OCI-LY7 (cell line): ENCODE data around the gene RASGRP1. TPM values are rescaled to one million over a fixed set of nuclear protein-coding genes. Genes with fewer than 3 reads are reported as not detected.

Experiments used
- Bru-seq: library from RNA; stranded (reverse); fragments of 400-500 nt; gene quantifications from one replicate; lab custom pipeline; 2021; lab: Mats Ljungman, UMichigan
- BruChase-seq, 2 experiments: library from RNA; stranded (reverse); fragments of 400-500 nt; gene quantifications; one replicate each; lab custom pipeline; 2021; lab: Mats Ljungman, UMichigan
- BruUV-seq: library from RNA; stranded (reverse); fragments of 400-500 nt; replicated peaks from 2 replicates; lab custom pipeline; 2021; lab: Mats Ljungman, UMichigan
- CTCF ChIA-PET: fragments of 300-600 bp; sonication (Branson Sonifier 250); formaldehyde crosslinking; loops from one replicate; lab custom pipeline; 2022; ENCODE audit warnings: antibody characterized with exemption; ENCODE audit not compliant: unreplicated experiment; lab: Charles Lee
- POLR2A ChIA-PET: fragments of 300-600 bp; sonication (Branson Sonifier 250); formaldehyde crosslinking; loops from one replicate; lab custom pipeline; 2022; ENCODE audit warnings: antibody characterized with exemption; lab: Charles Lee
- DNase-seq: peaks from one replicate; pipeline ENCODE4 v3.0.0-alpha.2; 2015; ENCODE audit warnings: low spot score
- H2AFZ ChIP-seq: fragments of 200-600 bp; sonication (generic), shearing (Covaris generic); 2 replicates; pipeline ENCODE4 v1.6.1; 2014; ENCODE audit warnings: mild to moderate bottlenecking, antibody characterized with exemption, low read length, moderate library complexity
- H3K27ac ChIP-seq: fragments of 200-600 bp; sonication (generic); 2 replicates; pipeline ENCODE4 v1.5.1; 2014; ENCODE audit warnings: mixed run types, low read depth, mild to moderate bottlenecking, moderate library complexity, low read length, inconsistent platforms; ENCODE audit not compliant: poor library complexity, severe bottlenecking
- H3K36me3 ChIP-seq: fragments of 200-600 bp; sonication (generic); 2 replicates; pipeline ENCODE4 v1.6.1; 2014; ENCODE audit warnings: mild to moderate bottlenecking, antibody characterized with exemption, low read length, moderate library complexity, mixed read lengths; ENCODE audit not compliant: insufficient read depth
- H3K4me1 ChIP-seq: fragments of 200-600 bp; sonication (generic); 2 replicates; pipeline ENCODE4 v1.5.1; 2014; ENCODE audit warnings: mild to moderate bottlenecking, low read length; ENCODE audit not compliant: insufficient read depth, poor library complexity, severe bottlenecking
- H3K4me2 ChIP-seq: fragments of 200-600 bp; sonication (generic); 2 replicates; pipeline ENCODE4 v1.6.1; 2014; ENCODE audit warnings: mild to moderate bottlenecking, low read length
- H3K4me3 ChIP-seq: fragments of 200-600 bp; sonication (generic); 2 replicates; pipeline ENCODE4 v1.5.1; 2014; ENCODE audit warnings: mild to moderate bottlenecking, low read depth, low read length; ENCODE audit not compliant: poor library complexity, severe bottlenecking
- H3K79me2 ChIP-seq: fragments of 200-600 bp; sonication (generic); 2 replicates; pipeline ENCODE4 v1.6.1; 2016; ENCODE audit warnings: low read depth, mild to moderate bottlenecking, low read length, moderate library complexity, mixed read lengths; ENCODE audit not compliant: insufficient read depth
- H3K9me2 ChIP-seq: fragments of 200-600 bp; sonication (generic); 2 replicates; pipeline ENCODE4 v1.6.1; 2016; ENCODE audit warnings: mild to moderate bottlenecking, low read length, mixed read lengths; ENCODE audit not compliant: insufficient read depth
- H3K9me3 ChIP-seq: fragments of 200-600 bp; sonication (generic); 2 replicates; pipeline ENCODE4 v1.6.1; 2014; ENCODE audit warnings: mild to moderate bottlenecking, mixed run types, low read length, mixed read lengths
- H4K20me1 ChIP-seq: fragments of 200-600 bp; sonication (generic); 2 replicates; pipeline ENCODE4 v1.6.1; 2014; ENCODE audit warnings: mild to moderate bottlenecking, antibody characterized with exemption, low read length, moderate library complexity, mixed read lengths; ENCODE audit not compliant: insufficient read depth
- EZH2phosphoT487 ChIP-seq: fragments of 200-600 bp; sonication (generic); IDR thresholded peaks from 2 replicates; pipeline ENCODE4 v1.6.1; 2018; ENCODE audit warnings: low read depth, borderline replicate concordance, mild to moderate bottlenecking, mixed run types, antibody characterized with exemption, low read length, moderate library complexity, mixed read lengths
- intact Hi-C: fragments of 100-400 bp; cut with micrococcal nuclease; formaldehyde crosslinking; loops from one replicate; pipeline ENCODE4 v1.10.0; 2022; ENCODE audit not compliant: unreplicated experiment
- long read RNA-seq: library from polyadenylated mRNA; stranded (forward); transcript quantifications from one replicate; pipeline ENCODE4 v2.0.0, GENCODE V29; 2022
- total RNA-seq, 2 experiments: library from RNA; depleted of rRNA in 1 of 2; stranded (reverse); fragments of >200 nt in 1 of 2; shearing (Covaris generic) in 1 of 2; gene quantifications; 2 replicates each; pipeline ENCODE4 v1.2.3, GENCODE V29; 2014 to 2022
- TF ChIP-seq, protein P1 (sequence below): fragments of 200-600 bp; sonication (generic); conservative IDR thresholded peaks from 2 replicates; pipeline ENCODE4 v1.5.1; 2014; ENCODE audit warnings: mild to moderate bottlenecking, antibody characterized with exemption, low read length, moderate library complexity, mixed read lengths

Gene RASGRP1
- total RNA-seq (2014; rRNA removed; shearing (Covaris generic)) (17.0 and 17.2 TPM in 2 replicates), total RNA-seq (2022) (6.1 and 12.9 TPM in 2 replicates), Bru-seq, nascent RNA (percentile 55 among the genes with signal in this experiment), BruChase-seq, experiment 1, labeled RNA remaining after a 6-hour chase (percentile 37 among the genes with signal in this experiment), BruChase-seq, experiment 2, labeled RNA remaining after a 2-hour chase (percentile 46 among the genes with signal in this experiment)
- long read RNA-seq, full-length matches to known transcripts = 6 of 49 reads
- long read RNA-seq, partial matches to known transcripts = 0 of 49 reads
- long read RNA-seq, other reads (novel, unspliced or antisense) = 43 of 49 reads

GRCh38 chr15:38564557-38565286 lies at the start of gene RASGRP1:
RASGRP1 (minus strand) TSS chr15:38564814; CDS start chr15:38564628, 186 bp downstream.
- ChIA-PET POLR2A (interaction anchor here (0.8 to 2.6 kb wide), 11 partner anchors 11 to 124 kb away, joined by 3 to 11 read pairs (median 3); no protein-coding TSS in a partner anchor), CTCF (interaction anchor here (1.2 to 1.9 kb wide), 9 partner anchors 16 to 126 kb away, joined by 3 to 20 read pairs (median 4); no protein-coding TSS in a partner anchor)
- Histone ChIP-seq H3K79me2 (no peaks in the 10 kb centered on the region), H2AFZ (peak within 1 kb of the TSS; percentile 83), H4K20me1 (no peaks in the 10 kb centered on the region), H3K9me2 (no peaks in the 10 kb centered on the region), H3K9me3 (no peaks in the 10 kb centered on the region), H3K36me3 (no peaks in the 10 kb centered on the region), H3K4me3 (peak within 1 kb of the TSS; percentile 73), H3K4me2 (peak within 1 kb of the TSS; percentile 75), H3K27ac (peak within 1 kb of the TSS; percentile 42), H3K4me1 (peaks cover 27% of the 10 kb centered on the region)
- TF ChIP-seq, protein P1, sequence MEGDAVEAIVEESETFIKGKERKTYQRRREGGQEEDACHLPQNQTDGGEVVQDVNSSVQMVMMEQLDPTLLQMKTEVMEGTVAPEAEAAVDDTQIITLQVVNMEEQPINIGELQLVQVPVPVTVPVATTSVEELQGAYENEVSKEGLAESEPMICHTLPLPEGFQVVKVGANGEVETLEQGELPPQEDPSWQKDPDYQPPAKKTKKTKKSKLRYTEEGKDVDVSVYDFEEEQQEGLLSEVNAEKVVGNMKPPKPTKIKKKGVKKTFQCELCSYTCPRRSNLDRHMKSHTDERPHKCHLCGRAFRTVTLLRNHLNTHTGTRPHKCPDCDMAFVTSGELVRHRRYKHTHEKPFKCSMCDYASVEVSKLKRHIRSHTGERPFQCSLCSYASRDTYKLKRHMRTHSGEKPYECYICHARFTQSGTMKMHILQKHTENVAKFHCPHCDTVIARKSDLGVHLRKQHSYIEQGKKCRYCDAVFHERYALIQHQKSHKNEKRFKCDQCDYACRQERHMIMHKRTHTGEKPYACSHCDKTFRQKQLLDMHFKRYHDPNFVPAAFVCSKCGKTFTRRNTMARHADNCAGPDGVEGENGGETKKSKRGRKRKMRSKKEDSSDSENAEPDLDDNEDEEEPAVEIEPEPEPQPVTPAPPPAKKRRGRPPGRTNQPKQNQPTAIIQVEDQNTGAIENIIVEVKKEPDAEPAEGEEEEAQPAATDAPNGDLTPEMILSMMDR = 0 out of 2 replicates have a peak, but pooled peaks have one; percentile 18
- TF ChIP-seq EZH2phosphoT487 = no peak
- intact Hi-C loops = loop anchor here (1.0 to 2.0 kb wide), 3 partner anchors 87 to 124 kb away; no protein-coding TSS in a partner anchor
- no TSS peak for BruUV-seq
- peak; percentile 91 for DNase-seq

- H3K4me2 ChIP-seq = no peak overlapping the region
- DNase-seq = no peak
- BruUV-seq = no TSS peak
- H4K20me1 ChIP-seq = no peaks in the 10 kb centered on the region
- no peak overlapping the region for H3K4me3 ChIP-seq
- peaks cover 8% of the 10 kb centered on the region for H3K4me1 ChIP-seq
- TF ChIP-seq, protein P1 = no peak
- TF ChIP-seq EZH2phosphoT487 = no peak
- H2AFZ ChIP-seq = no peak overlapping the region
- ChIA-PET CTCF (no interaction called here), POLR2A (no interaction called here)
- H3K36me3 ChIP-seq = no peaks in the 10 kb centered on the region
- intact Hi-C loops = no loop called here
- H3K27ac ChIP-seq = no peak overlapping the region
- H3K9me3 ChIP-seq = no peaks in the 10 kb centered on the region
- no peaks in the 10 kb centered on the region for H3K79me2 ChIP-seq
- H3K9me2 ChIP-seq = no peaks in the 10 kb centered on the region
These were observed 48.5 kb upstream of the RASGRP1 start for GRCh38 chr15:38613085-38613484.
